ENCODE data around the gene NNMT.

DNA sequence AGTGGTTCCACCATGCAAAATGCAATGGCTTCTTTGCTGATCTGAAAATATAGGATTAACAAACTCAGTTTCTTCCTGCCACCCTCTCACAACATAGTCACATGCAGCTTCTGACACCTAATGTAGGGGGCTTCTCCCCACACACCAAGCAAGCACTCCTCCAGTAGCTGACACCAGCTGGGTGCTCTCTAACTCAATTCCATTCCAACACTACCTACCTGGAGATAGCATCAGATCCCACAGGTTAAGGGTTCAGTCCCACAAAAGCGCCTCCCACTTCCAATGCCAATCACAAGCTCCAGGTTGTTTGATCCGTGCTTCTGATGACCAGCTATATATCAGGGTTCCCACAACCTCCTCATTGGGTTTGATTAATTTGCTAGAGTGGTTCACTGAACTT is 31.8 kb upstream of the NNMT start:
- TF ChIP-seq, protein P1, sequence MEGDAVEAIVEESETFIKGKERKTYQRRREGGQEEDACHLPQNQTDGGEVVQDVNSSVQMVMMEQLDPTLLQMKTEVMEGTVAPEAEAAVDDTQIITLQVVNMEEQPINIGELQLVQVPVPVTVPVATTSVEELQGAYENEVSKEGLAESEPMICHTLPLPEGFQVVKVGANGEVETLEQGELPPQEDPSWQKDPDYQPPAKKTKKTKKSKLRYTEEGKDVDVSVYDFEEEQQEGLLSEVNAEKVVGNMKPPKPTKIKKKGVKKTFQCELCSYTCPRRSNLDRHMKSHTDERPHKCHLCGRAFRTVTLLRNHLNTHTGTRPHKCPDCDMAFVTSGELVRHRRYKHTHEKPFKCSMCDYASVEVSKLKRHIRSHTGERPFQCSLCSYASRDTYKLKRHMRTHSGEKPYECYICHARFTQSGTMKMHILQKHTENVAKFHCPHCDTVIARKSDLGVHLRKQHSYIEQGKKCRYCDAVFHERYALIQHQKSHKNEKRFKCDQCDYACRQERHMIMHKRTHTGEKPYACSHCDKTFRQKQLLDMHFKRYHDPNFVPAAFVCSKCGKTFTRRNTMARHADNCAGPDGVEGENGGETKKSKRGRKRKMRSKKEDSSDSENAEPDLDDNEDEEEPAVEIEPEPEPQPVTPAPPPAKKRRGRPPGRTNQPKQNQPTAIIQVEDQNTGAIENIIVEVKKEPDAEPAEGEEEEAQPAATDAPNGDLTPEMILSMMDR (conservative IDR thresholded peaks at IDR 0.05 in 1 of 2, IDR thresholded peaks at IDR 0.05 in 1 of 2; ENCODE audit: low read depth in 1 of 2, low read length in 2 of 2), result no peak
- TF ChIP-seq EZH2 (IDR thresholded peaks at IDR 0.05; ENCODE audit: low read length, missing control alignments), result no peak
